HG02938 (cell line): Measurements from ENCODE around the gene STRADA.
"Not testable (repeated sequence)": the region's sequence is repeated elsewhere in the genome, so short reads cannot be mapped to it uniquely, and the experiment has no call there.

Experiments
- ATAC-seq: cut with Tn5 transposase; IDR thresholded peaks from one replicate; pipeline ENCODE4 v1.9.1; 2021; ENCODE audit warnings: mild to moderate bottlenecking, moderate library complexity; ENCODE audit not compliant: unreplicated experiment

Gene STRADA

GRCh38 chr17:63758428-63758827, 16.8 kb upstream of the STRADA start:
- ATAC-seq = no peak

GRCh38 chr17:63754046-63754445, 12.4 kb upstream of the STRADA start:
- ATAC-seq = no peak

- no peak for ATAC-seq
Measured at GRCh38 chr17:63753215-63753614, 11.6 kb upstream of the STRADA start.

- no peak for ATAC-seq
Measured at GRCh38 chr17:63752707-63753106, 11.1 kb upstream of the STRADA start.

- no peak for ATAC-seq
Measured at GRCh38 chr17:63751806-63752205, 10.2 kb upstream of the STRADA start.

GRCh38 chr17:63741143-63741407, 524 bp downstream of the STRADA start:
- ATAC-seq = peak; percentile 23

- no peak for ATAC-seq
Measured at GRCh38 chr17:63740464-63741142, 996 bp downstream of the STRADA start.

GRCh38 chr17:63735691-63736090, 5.9 kb downstream of the STRADA start:
- no peak for ATAC-seq

- no peak for ATAC-seq
Measured at GRCh38 chr17:63722403-63722802, 19.2 kb downstream of the STRADA start.

- not testable (repeated sequence) for ATAC-seq
Measured at GRCh38 chr17:63720194-63720593, 21.4 kb downstream of the STRADA start.

GRCh38 chr17:63718988-63719387, 22.6 kb downstream of the STRADA start:
- no peak for ATAC-seq

- no peak for ATAC-seq
Measured at GRCh38 chr17:63716426-63716825, 25.2 kb downstream of the STRADA start.

- ATAC-seq = no peak
Measured at GRCh38 chr17:63714550-63715277, 26.9 kb downstream of the STRADA start.

GRCh38 chr17:63709110-63709509, 32.5 kb downstream of the STRADA start:
- no peak for ATAC-seq

- ATAC-seq = no peak
Measured at GRCh38 chr17:63707151-63707550, 34.4 kb downstream of the STRADA start.

GRCh38 chr17:63706336-63707082, 35.1 kb downstream of the STRADA start:
- no peak for ATAC-seq

GRCh38 chr17:63705657-63706056, 35.9 kb downstream of the STRADA start:
- no peak for ATAC-seq

- no peak for ATAC-seq
Measured at GRCh38 chr17:63704836-63705235, 36.8 kb downstream of the STRADA start.

GRCh38 chr17:63704259-63704576, 37.4 kb downstream of the STRADA start:
- ATAC-seq = no peak

GRCh38 chr17:63703556-63704258, 37.9 kb downstream of the STRADA start:
- ATAC-seq = no peak

GRCh38 chr17:63703029-63703428, 38.6 kb downstream of the STRADA start:
- ATAC-seq = no peak

GRCh38 chr17:63702721-63703015, 38.9 kb downstream of the STRADA start:
- no peak for ATAC-seq
